GM12878 (cell line): Measurements from ENCODE around the gene IL22. TPM values are rescaled to one million over a fixed set of nuclear protein-coding genes. Genes with fewer than 3 reads are reported as not detected.

Source experiments
- ATAC-seq: fragments of 200-7000 bp; cut with Tn5 transposase; 3 replicates; pipeline ENCODE4 v1.9.1; 2020; ENCODE audit warnings: mild to moderate bottlenecking, moderate library complexity
- BruUV-seq: library from RNA; stranded (reverse); fragments of 400-500 nt; replicated peaks from 2 replicates; lab custom pipeline; 2021; lab: Mats Ljungman, UMichigan
- CTCF ChIA-PET: fragments of 300-600 bp; sonication (Branson Sonifier 250); formaldehyde crosslinking; extraction: SDS; loops from one replicate; lab custom pipeline; 2021; ENCODE audit warnings: inconsistent platforms; lab: Yijun Ruan, JAX
- POLR2A ChIA-PET: fragments of 350-600 bp; formaldehyde crosslinking; extraction: SDS; loops from one replicate; lab custom pipeline; 2021; ENCODE audit warnings: inconsistent platforms; lab: Charles Lee
- RAD21 ChIA-PET: fragments of 300-600 bp; sonication (Branson Sonifier 250); formaldehyde crosslinking; loops from one replicate; lab custom pipeline; 2023; ENCODE audit warnings: antibody characterized with exemption; ENCODE audit not compliant: unreplicated experiment; lab: Charles Lee
- SMC1A ChIA-PET: fragments of 300-600 bp; sonication (Branson Sonifier 250); formaldehyde crosslinking; loops from one replicate; lab custom pipeline; 2023; ENCODE audit not compliant: unreplicated experiment, uncharacterized antibody; lab: Charles Lee
- DNase-seq: peaks from one replicate; pipeline ENCODE4 v3.0.0-alpha.2; 2011; ENCODE audit warnings: low read depth, low spot score
- FAIRE-seq: peaks from 3 replicates; lab custom pipeline; 2011; peaks lifted over from hg19 to GRCh38; lab: Jason Lieb, UNC
- H2AFZ ChIP-seq: 2 replicates; pipeline ENCODE4 v1.6.0; 2011; ENCODE audit warnings: low read depth, low read length, control low read depth; ENCODE audit not compliant: control insufficient read depth
- H3K27ac ChIP-seq: 2 replicates; pipeline ENCODE4 v1.5.1; 2011; ENCODE audit warnings: control low read depth; ENCODE audit not compliant: control insufficient read depth, insufficient read depth
- H3K27me3 ChIP-seq, 2 experiments: replicated peaks in 1 of 2; 2 replicates each; pipeline versions ENCODE4 v1.6.0 to v1.6.1; 2011; ENCODE audit warnings: low read length in 1 of 2; ENCODE audit not compliant: control insufficient read depth in 2 of 2, insufficient read depth in 2 of 2
- H3K36me3 ChIP-seq, 2 experiments: 2 replicates each; pipeline ENCODE4 v1.5.1; 2011; ENCODE audit warnings: low read length in 1 of 2; ENCODE audit not compliant: control insufficient read depth in 2 of 2, insufficient read depth in 2 of 2
- H3K4me1 ChIP-seq: 2 replicates; pipeline ENCODE4 v1.6.1; 2011; ENCODE audit warnings: mild to moderate bottlenecking, low read length, moderate library complexity, mixed read lengths; ENCODE audit not compliant: control insufficient read depth, insufficient read depth
- H3K4me2 ChIP-seq: 2 replicates; pipeline ENCODE4 v1.6.0; 2011; ENCODE audit warnings: control low read depth; ENCODE audit not compliant: control insufficient read depth, insufficient read depth
- H3K4me3 ChIP-seq: fragments of 200-600 bp; sonication (generic); 2 replicates; pipeline ENCODE4 v1.5.1; 2016
- H3K79me2 ChIP-seq: 2 replicates; pipeline ENCODE4 v1.6.0; 2011; ENCODE audit warnings: low read length; ENCODE audit not compliant: control insufficient read depth, insufficient read depth
- H3K9ac ChIP-seq: 2 replicates; pipeline ENCODE4 v1.8.0; 2011; ENCODE audit warnings: low read length, control low read depth, mixed read lengths; ENCODE audit not compliant: control insufficient read depth, insufficient read depth
- H3K9me3 ChIP-seq: replicated peaks from 3 replicates; pipeline ENCODE4 v1.5.1; 2011; ENCODE audit warnings: mild to moderate bottlenecking, low read length; ENCODE audit not compliant: control insufficient read depth, insufficient read depth
- H4K20me1 ChIP-seq: 2 replicates; pipeline ENCODE4 v1.6.0; 2011; ENCODE audit not compliant: control insufficient read depth, insufficient read depth
- ATF2 ChIP-seq: IDR thresholded peaks from 2 replicates; pipeline ENCODE4 v1.6.1; 2012; ENCODE audit warnings: low read length, inconsistent platforms
- BRCA1 ChIP-seq: IDR thresholded peaks from 2 replicates; pipeline ENCODE4 v1.6.1; 2011; ENCODE audit warnings: low read depth, low read length, improper control_type of control experiment
- HCFC1 ChIP-seq: fragments of 150-350 bp; IDR thresholded peaks from 2 replicates; pipeline ENCODE4 v1.6.1; 2014; ENCODE audit warnings: low read length
- IKZF2 ChIP-seq, 2 experiments: fragments of 450-650 bp; IDR thresholded peaks; 2 replicates each; pipeline ENCODE4 v1.6.1; 2017; ENCODE audit warnings: mild to moderate bottlenecking in 2 of 2, moderate library complexity in 2 of 2
- IRF4 ChIP-seq: IDR thresholded peaks from 2 replicates; pipeline ENCODE4 v1.6.1; 2011; ENCODE audit warnings: low read depth, low read length
- MAX ChIP-seq: IDR thresholded peaks from 2 replicates; pipeline ENCODE4 v1.6.1; 2012; ENCODE audit warnings: low read depth, low read length, improper control_type of control experiment
- MEF2B ChIP-seq: fragments of 450-650 bp; IDR thresholded peaks from 2 replicates; pipeline ENCODE4 v1.6.1; 2018; ENCODE audit warnings: mild to moderate bottlenecking, moderate library complexity; ENCODE audit not compliant: partially characterized antibody, poor library complexity, severe bottlenecking
- MLLT1 ChIP-seq: fragments of 450-650 bp; IDR thresholded peaks from 2 replicates; pipeline ENCODE4 v1.6.1; 2016; ENCODE audit warnings: mild to moderate bottlenecking
- NFXL1 ChIP-seq: fragments of 450-650 bp; IDR thresholded peaks from 2 replicates; pipeline ENCODE4 v1.6.1; 2017; ENCODE audit warnings: antibody characterized with exemption, mild to moderate bottlenecking, borderline replicate concordance
- RAD21 ChIP-seq: IDR thresholded peaks from 2 replicates; pipeline ENCODE4 v1.6.1; 2011; ENCODE audit warnings: mild to moderate bottlenecking, low read depth, low read length, moderate library complexity; ENCODE audit not compliant: insufficient read depth
- SIN3A ChIP-seq: IDR thresholded peaks from 2 replicates; pipeline ENCODE4 v1.6.1; 2012; ENCODE audit warnings: low read depth, low read length, improper control_type of control experiment
- SRF ChIP-seq, 2 experiments: IDR thresholded peaks; 2 replicates each; pipeline ENCODE4 v1.6.1; 2011; ENCODE audit warnings: low read depth in 2 of 2, low read length in 2 of 2, mild to moderate bottlenecking in 1 of 2, moderate library complexity in 1 of 2
- TBL1XR1 ChIP-seq: IDR thresholded peaks from 2 replicates; pipeline ENCODE4 v1.6.1; 2012; ENCODE audit warnings: low read depth, low read length, improper control_type of control experiment
- ZZZ3 ChIP-seq: IDR thresholded peaks from 2 replicates; pipeline ENCODE4 v1.6.1; 2011; ENCODE audit warnings: low read depth; ENCODE audit not compliant: control insufficient read depth, insufficient read length
- WGBS: methylation state at CpG from one replicate; pipeline ENCODE4 v1.1.6; 2016; ENCODE audit warnings: low lambda C conversion rate; ENCODE audit not compliant: insufficient replicate concordance, insufficient coverage; ENCODE audit errors: missing lambda C conversion rate; 5-methylcytosine and 5-hydroxymethylcytosine counted together
- in situ Hi-C: fragments of 300-500 bp; cut with MboI; formaldehyde crosslinking; loops from 9 replicates; pipeline ENCODE4 v1.14.3; 2018; ENCODE audit warnings: mixed read lengths
- intact Hi-C: fragments of 100-400 bp; cut with micrococcal nuclease; formaldehyde crosslinking; loops from one replicate; pipeline ENCODE4 v1.14.2; 2022; ENCODE audit not compliant: unreplicated experiment
- polyA plus RNA-seq, 11 experiments: library from polyadenylated mRNA; depleted of rRNA in 4 of 11; unstranded in 6 of 11; stranded (reverse) in 5 of 11; fragments of >200 nt; fragmentation: Nextera tagmentation in 4 of 11; fragmentation: Illumina TruSeq in 1 of 11; extraction: Ambion mirVana in 4 of 11; extraction: Trizol in 1 of 11; gene quantifications; 1 replicate in 1 of 11; 2 replicates in 10 of 11; pipeline versions ENCODE4 v1.2.1 to v1.2.3, GENCODE V29; 2011 to 2016; ENCODE audit warnings: inconsistent platforms in 2 of 11, missing spikeins in 2 of 11, low read depth in 1 of 11
- total RNA-seq, 4 experiments: library from RNA; depleted of rRNA in 3 of 4; stranded (reverse); fragments of >200 nt in 3 of 4; fragmentation: Illumina TruSeq in 1 of 4; extraction: Trizol in 1 of 4; gene quantifications; 2 replicates each; pipeline versions ENCODE4 v1.2.1 to v1.2.3, GENCODE V29; 2013 to 2021

The IL22 gene
- total and polyA plus RNA-seq, 10 of the 15 experiments (the other 5 are each of a cell fraction or from before 2014, with no cell fraction given): not detected

GRCh38 chr12:68239309-68239982 lies 14.0 kb downstream of the IL22 start:
- BruUV-seq: no TSS peak
- H3K4me1 ChIP-seq: peaks cover 34% of the 10 kb centered on the region
- no peaks in the 10 kb centered on the region for H3K36me3 ChIP-seq
- no peak overlapping the region for H3K4me3 ChIP-seq
- SMC1A ChIA-PET: interaction anchor here (0.8 to 1.6 kb wide), 5 partner anchors 16 to 589 kb away, joined by 3 to 7 read pairs (median 4); no protein-coding TSS in a partner anchor
- POLR2A ChIA-PET: interaction anchor here (0.7 kb wide), 1 partner anchor 66 kb away, joined by 5 read pairs; no protein-coding TSS in a partner anchor
- no peaks in the 10 kb centered on the region for H3K27me3 ChIP-seq
- no peak overlapping the region for H2AFZ ChIP-seq
- H3K4me2 ChIP-seq: no peak overlapping the region
- intact Hi-C loops (no loop called here), in situ Hi-C loops (no loop called here)
- RAD21 ChIA-PET: interaction anchor here (1.6 kb wide), 2 partner anchors 51 to 77 kb away, joined by 4 read pairs; no protein-coding TSS in a partner anchor
- FAIRE-seq: no peak
- no peak for DNase-seq
- no peaks in the 10 kb centered on the region for H3K79me2 ChIP-seq
- no peaks in the 10 kb centered on the region for H4K20me1 ChIP-seq
- no peak for ATAC-seq
- H3K9me3 ChIP-seq: peaks cover 3% of the 10 kb centered on the region; the same call in 2 of the 3 replicates
- CTCF ChIA-PET: interaction anchor here (1.3 to 4.2 kb wide), 3 partner anchors 17 to 77 kb away, joined by 4 to 47 read pairs (median 31); no protein-coding TSS in a partner anchor
- H3K9ac ChIP-seq: no peak overlapping the region
- WGBS: 91% methylated on average over 6 of the region's 6 CpGs
- no peak overlapping the region for H3K27ac ChIP-seq
- TF ChIP-seq HCFC1 (no peak), RAD21 (no peak), SIN3A (no peak), BRCA1 (no peak), ZZZ3 (no peak), MAX (no peak), NFXL1 (no peak), ATF2 (no peak), MLLT1 (no peak), SRF (IDR thresholded peaks at IDR 0.05; ENCODE audit: low read depth in 2 of 2, low read length in 2 of 2) (no peak), TBL1XR1 (no peak), IKZF2 (IDR thresholded peaks at IDR 0.05) (no peak), IRF4 (no peak), MEF2B (no peak)
